DOHH2 (cell line): Measurements from ENCODE around the gene POLR1H.

Experiments used
- H3F3A ChIP-seq: fragments of 200-600 bp; sonication (generic), shearing (Covaris generic); 2 replicates; pipeline ENCODE4 v1.6.0; 2016; ENCODE audit warnings: antibody characterized with exemption, mild to moderate bottlenecking; ENCODE audit not compliant: control insufficient read depth, insufficient read depth
- H3K27ac ChIP-seq: fragments of 200-600 bp; sonication (generic); 2 replicates; pipeline ENCODE4 v1.5.1; 2014; ENCODE audit warnings: low read depth, mild to moderate bottlenecking, low read length, moderate library complexity
- H3K27me3 ChIP-seq: fragments of 200-600 bp; sonication (generic); 2 replicates; pipeline ENCODE4 v1.6.1; 2014; ENCODE audit warnings: mild to moderate bottlenecking, low read length, mixed read lengths; ENCODE audit not compliant: control insufficient read depth
- H3K36me3 ChIP-seq: fragments of 200-600 bp; sonication (generic); 2 replicates; pipeline ENCODE4 v1.6.1; 2014; ENCODE audit warnings: mild to moderate bottlenecking, low read length, moderate library complexity, mixed read lengths; ENCODE audit not compliant: control insufficient read depth
- H3K4me1 ChIP-seq: fragments of 200-600 bp; sonication (generic); 2 replicates; pipeline ENCODE4 v1.6.1; 2014; ENCODE audit warnings: mild to moderate bottlenecking, low read length, mixed read lengths; ENCODE audit not compliant: control insufficient read depth
- H3K4me2 ChIP-seq: fragments of 200-600 bp; sonication (generic); 2 replicates; pipeline ENCODE4 v1.6.0; 2014; ENCODE audit warnings: mild to moderate bottlenecking, low read length, moderate library complexity
- H3K4me3 ChIP-seq: fragments of 200-600 bp; sonication (generic); 2 replicates; pipeline ENCODE4 v1.5.1; 2014; ENCODE audit warnings: mild to moderate bottlenecking, low read length, mixed read lengths
- H3K79me2 ChIP-seq: fragments of 200-600 bp; sonication (generic); 2 replicates; pipeline ENCODE4 v1.6.1; 2014; ENCODE audit warnings: mild to moderate bottlenecking, low read length, mixed read lengths; ENCODE audit not compliant: control insufficient read depth
- H3K9me2 ChIP-seq: fragments of 200-600 bp; sonication (generic); replicated peaks from 2 replicates; pipeline ENCODE4 v1.6.1; 2014; ENCODE audit warnings: mild to moderate bottlenecking, low read length, mixed read lengths; ENCODE audit not compliant: control insufficient read depth
- H3K9me3 ChIP-seq: fragments of 200-600 bp; sonication (generic); 2 replicates; pipeline ENCODE4 v1.6.1; 2014; ENCODE audit warnings: antibody characterized with exemption, low read length, mixed read lengths; ENCODE audit not compliant: control insufficient read depth, insufficient read depth
- H4K20me1 ChIP-seq: fragments of 200-600 bp; sonication (generic); 2 replicates; pipeline ENCODE4 v1.6.0; 2014; ENCODE audit warnings: low read depth, mild to moderate bottlenecking, antibody characterized with exemption, low read length, moderate library complexity; ENCODE audit not compliant: control insufficient read depth, insufficient read depth
- EZH2phosphoT487 ChIP-seq: fragments of 200-600 bp; sonication (generic); IDR thresholded peaks from 2 replicates; pipeline ENCODE4 v1.6.1; 2017; ENCODE audit warnings: borderline replicate concordance, mild to moderate bottlenecking, antibody characterized with exemption, low read length, moderate library complexity, mixed read lengths
- TF ChIP-seq, protein P1 (sequence below): fragments of 200-600 bp; sonication (generic); IDR thresholded peaks from one replicate; pipeline ENCODE4 v1.5.1; 2014; ENCODE audit warnings: antibody characterized with exemption, mild to moderate bottlenecking, low read depth, low read length; ENCODE audit not compliant: poor library complexity, severe bottlenecking

The POLR1H gene

DNA sequence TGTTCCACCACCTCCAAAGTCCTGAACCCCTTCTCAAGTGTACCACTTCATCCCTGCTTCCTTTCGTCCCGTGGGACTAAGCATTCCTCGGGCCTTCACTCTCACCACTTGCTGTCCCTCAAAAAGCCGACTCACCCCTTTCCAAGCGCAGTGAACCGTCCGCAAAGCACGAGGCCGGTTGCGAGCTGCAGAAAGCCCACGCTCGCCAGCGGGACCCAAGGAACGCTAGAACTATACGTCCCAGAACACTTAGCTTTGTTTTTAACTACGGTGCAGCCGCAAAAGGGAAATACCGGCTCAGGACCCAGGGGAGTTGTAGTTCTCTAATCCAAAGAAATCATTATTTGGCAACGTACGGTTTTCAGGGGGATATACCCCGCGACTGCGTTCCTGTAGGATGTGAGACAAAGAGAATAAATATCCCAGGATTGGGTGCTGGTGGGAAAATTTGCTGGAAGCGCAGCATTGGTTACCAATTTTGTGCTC, 416 bp upstream of the POLR1H start:
- Histone ChIP-seq H3K4me1 (peaks cover 26% of the 10 kb centered on the region), H3K4me2 (peak overlapping the region; percentile 81), H3K4me3 (peak overlapping the region; percentile 100), H3K27ac (peak overlapping the region; percentile 49; the same call in 1 of the 2 replicates), H3K36me3 (peaks cover 56% of the 10 kb centered on the region), H3K9me2 (no peaks in the 10 kb centered on the region), H3K79me2 (peaks cover 44% of the 10 kb centered on the region), H3K9me3 (no peaks in the 10 kb centered on the region), H4K20me1 (no peaks in the 10 kb centered on the region), H3F3A (peaks cover 4% of the 10 kb centered on the region; the same call in 1 of the 2 replicates), H3K27me3 (no peaks in the 10 kb centered on the region)
- TF ChIP-seq EZH2phosphoT487: no peak
- TF ChIP-seq, protein P1, sequence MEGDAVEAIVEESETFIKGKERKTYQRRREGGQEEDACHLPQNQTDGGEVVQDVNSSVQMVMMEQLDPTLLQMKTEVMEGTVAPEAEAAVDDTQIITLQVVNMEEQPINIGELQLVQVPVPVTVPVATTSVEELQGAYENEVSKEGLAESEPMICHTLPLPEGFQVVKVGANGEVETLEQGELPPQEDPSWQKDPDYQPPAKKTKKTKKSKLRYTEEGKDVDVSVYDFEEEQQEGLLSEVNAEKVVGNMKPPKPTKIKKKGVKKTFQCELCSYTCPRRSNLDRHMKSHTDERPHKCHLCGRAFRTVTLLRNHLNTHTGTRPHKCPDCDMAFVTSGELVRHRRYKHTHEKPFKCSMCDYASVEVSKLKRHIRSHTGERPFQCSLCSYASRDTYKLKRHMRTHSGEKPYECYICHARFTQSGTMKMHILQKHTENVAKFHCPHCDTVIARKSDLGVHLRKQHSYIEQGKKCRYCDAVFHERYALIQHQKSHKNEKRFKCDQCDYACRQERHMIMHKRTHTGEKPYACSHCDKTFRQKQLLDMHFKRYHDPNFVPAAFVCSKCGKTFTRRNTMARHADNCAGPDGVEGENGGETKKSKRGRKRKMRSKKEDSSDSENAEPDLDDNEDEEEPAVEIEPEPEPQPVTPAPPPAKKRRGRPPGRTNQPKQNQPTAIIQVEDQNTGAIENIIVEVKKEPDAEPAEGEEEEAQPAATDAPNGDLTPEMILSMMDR: no peak

DNA sequence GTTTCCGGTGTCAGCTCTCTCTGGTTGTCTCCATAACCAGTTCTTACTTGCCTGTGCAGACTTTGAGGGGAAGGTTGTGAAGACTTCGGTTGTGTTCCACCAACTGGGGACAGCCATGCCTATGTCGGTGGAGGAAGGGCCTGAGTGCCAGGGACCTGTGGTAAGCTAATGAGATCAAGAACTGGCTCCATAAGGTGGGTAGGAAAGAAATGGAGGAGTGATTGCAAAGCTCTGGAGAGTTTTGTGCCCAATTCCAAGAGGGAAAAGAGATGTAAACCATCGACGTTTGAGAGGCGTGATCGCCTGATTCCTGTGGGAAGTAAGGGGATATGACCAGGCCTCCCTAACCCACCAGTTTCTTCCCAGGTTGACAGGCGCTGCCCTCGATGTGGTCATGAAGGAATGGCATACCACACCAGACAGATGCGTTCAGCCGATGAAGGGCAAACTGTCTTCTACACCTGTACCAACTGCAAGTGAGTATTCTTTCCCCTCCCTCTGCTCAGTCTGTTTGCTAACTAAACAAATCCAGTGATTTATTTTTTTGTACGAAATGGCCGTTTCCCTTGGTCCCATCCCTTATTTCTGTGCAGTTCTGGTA, 893 bp downstream of the POLR1H start:
- Histone ChIP-seq H3K9me2 (no peaks in the 10 kb centered on the region), H3K27ac (peak overlapping the region; percentile 49; the same call in 1 of the 2 replicates), H3K79me2 (peaks cover 44% of the 10 kb centered on the region), H3K4me2 (peak overlapping the region; percentile 81), H3K27me3 (no peaks in the 10 kb centered on the region), H3K9me3 (no peaks in the 10 kb centered on the region), H3K36me3 (peaks cover 51% of the 10 kb centered on the region), H3K4me1 (peaks cover 34% of the 10 kb centered on the region), H4K20me1 (no peaks in the 10 kb centered on the region), H3F3A (peaks cover 4% of the 10 kb centered on the region; the same call in 1 of the 2 replicates), H3K4me3 (peak overlapping the region; percentile 100)
- no peak for TF ChIP-seq EZH2phosphoT487
- TF ChIP-seq, protein P1: no peak

DNA sequence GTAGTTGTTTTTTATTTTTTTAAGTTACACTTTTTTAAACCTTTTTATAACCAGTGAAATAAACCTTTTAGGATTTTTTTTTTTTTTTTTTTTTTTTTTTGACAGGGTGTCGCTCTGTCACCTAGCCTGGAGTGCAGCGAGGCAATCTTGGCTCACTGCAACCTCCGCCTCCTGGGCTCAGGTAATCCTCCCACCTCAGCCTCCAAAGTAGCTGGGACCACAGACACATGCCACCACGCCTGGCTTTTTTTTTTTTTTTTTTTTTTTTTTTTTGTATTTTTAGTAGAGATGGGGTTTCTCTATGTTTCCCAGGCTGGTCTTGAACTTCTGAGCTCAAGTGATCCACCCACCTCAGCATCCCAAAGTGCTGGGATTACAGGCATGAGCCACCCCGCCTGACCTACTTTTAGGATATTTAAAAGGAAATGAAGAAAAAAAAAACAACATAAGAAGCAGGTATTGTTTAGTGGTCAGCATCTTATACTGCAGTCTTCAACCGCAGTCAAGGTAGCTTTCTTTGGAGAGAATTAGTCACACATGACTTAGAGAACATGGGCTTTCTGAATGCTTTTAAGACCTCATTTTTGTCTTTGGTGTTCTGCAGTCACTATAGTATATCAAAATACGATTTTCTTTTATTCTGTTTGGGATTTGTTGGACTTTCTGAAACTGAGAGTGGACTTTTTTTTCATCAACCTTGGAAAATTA, 1.6 kb downstream of the POLR1H start:
- peaks cover 48% of the 10 kb centered on the region for H3K36me3 ChIP-seq
- H3K4me1 ChIP-seq: peaks cover 34% of the 10 kb centered on the region
- no peaks in the 10 kb centered on the region for H3K9me3 ChIP-seq
- peak overlapping the region; percentile 81 for H3K4me2 ChIP-seq
- no peaks in the 10 kb centered on the region for H3K27me3 ChIP-seq
- TF ChIP-seq, protein P1: no peak
- TF ChIP-seq EZH2phosphoT487: no peak
- peak overlapping the region; percentile 100 for H3K4me3 ChIP-seq
- H3K79me2 ChIP-seq: peaks cover 49% of the 10 kb centered on the region
- H3F3A ChIP-seq: peaks cover 4% of the 10 kb centered on the region; the same call in 1 of the 2 replicates
- H3K27ac ChIP-seq: no peak overlapping the region
- H3K9me2 ChIP-seq: no peaks in the 10 kb centered on the region
- no peaks in the 10 kb centered on the region for H4K20me1 ChIP-seq
